ENCODE data around the gene TRNAU1AP.
"Not testable (repeated sequence)": the region's sequence is repeated elsewhere in the genome, so short reads cannot be mapped to it uniquely, and the experiment has no call there.

TRNAU1AP gene

DNA sequence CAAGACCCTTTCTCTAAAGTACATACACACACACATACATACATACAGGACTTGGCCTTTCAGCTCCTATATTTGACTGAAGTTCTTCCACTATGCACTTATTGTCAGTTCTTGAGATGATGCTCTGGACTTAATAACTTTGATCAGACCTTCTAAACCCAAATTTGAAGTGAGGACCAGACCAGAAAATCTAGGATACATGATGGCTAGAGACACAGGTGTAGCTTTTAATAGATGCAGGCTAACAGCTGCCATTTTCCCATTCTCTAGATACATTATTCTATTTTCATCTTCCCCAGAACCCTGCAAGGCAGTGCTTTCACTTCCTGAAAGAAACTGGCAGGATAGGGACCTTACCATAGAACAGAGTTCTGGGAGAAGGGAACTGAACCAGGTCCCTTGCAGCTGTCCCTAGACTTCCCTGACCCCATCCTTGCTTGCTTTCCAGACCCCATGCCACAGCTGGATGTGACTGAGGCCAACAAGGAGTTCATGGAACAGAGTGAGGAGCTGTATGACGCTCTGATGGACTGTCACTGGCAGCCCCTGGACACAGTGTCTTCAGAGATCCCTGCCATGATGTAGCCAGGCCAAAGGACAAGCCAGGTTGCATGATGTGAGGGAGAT lies 24.3 kb downstream of the TRNAU1AP start:
- TF ChIP-seq ZNF274 (IDR thresholded peaks at IDR 0.05; ENCODE audit: low read depth, low read length) = no peak
- H3K4me3 ChIP-seq (ENCODE audit: low read length) = no peak overlapping the region

DNA sequence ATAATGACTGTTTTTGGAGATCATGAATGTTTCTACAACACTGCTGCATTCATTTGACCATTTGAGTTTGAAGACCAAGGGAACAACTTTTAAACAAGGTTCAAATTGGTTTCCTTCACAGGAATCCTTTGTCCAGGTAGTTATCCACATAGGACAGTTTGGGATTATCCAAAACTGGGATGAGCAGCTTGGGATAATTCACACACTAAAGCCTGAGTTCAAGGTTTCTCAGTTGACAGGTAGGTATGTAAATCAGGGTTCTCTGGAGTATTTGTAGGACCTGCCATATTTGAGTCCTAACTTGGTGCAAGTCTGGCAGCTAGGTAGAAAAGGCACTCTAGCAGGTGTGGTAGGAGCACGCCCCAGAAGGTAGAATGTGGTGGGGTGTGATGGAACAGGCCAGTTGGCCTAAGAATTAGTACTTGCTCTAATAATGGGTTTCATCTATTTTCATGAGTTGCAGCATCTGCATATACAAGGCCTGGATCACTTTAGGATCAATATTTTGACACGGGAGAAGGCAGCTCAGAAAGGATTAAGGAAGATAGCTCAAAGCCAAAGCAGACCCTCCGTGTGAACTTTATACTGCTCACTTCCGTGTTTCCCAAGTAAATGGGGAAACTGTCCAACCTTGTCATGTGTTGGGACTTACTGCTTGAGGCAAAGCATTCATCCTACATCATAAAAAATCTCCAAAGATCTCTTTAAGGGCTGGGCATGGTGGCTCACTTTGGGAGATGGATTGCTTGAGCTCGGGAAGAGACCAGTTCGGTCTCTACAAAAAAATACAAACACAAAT lies 25.1 kb downstream of the TRNAU1AP start:
- H3K4me3 ChIP-seq (ENCODE audit: low read length) = no peak overlapping the region
- TF ChIP-seq ZNF274 (IDR thresholded peaks at IDR 0.05; ENCODE audit: low read depth, low read length) = no peak

DNA sequence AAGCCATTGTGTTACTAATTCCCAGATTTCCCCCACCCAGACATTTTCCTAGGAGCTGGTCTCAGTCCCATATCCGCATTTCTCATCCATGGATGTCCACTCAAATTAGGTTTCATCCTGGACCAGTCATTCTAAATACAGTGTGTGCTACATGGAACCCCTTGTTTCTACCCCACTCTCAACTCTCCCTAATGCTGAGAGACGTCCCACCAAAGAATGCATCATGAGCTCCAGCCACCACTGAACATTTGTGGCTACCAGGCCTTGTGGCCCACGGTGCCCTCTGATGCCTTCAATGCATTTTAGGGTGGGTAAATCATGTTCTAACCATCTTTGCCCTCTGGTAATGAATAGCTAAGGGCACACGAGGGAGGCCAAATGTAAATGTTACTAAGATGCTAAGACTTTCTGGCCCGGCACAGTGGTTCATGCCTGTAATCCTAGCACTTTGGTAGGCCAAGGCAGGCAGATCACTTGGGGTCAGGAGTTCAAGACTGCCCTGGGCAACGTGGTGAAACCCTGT lies 25.9 kb downstream of the TRNAU1AP start:
- no peak for TF ChIP-seq ZNF274 (IDR thresholded peaks at IDR 0.05; ENCODE audit: low read depth, low read length)
- H3K4me3 ChIP-seq (ENCODE audit: low read length) = peak overlapping the region; percentile 14; the same call in 1 of the 2 replicates

GRCh38 chr1:28579401-28579800 lies 26.5 kb downstream of the TRNAU1AP start:
- H3K4me3 ChIP-seq (ENCODE audit: low read length) = peak overlapping the region; percentile 92
- TF ChIP-seq ZNF274 (IDR thresholded peaks at IDR 0.05; ENCODE audit: low read depth, low read length) = no peak

- TF ChIP-seq ZNF274 (IDR thresholded peaks at IDR 0.05; ENCODE audit: low read depth, low read length) = no peak
Measured at GRCh38 chr1:28580722-28581530, 28.0 kb downstream of the TRNAU1AP start.

GRCh38 chr1:28581531-28582247 lies 28.8 kb downstream of the TRNAU1AP start:
- peak overlapping the region; percentile 92 for H3K4me3 ChIP-seq (ENCODE audit: low read length)
- TF ChIP-seq ZNF274 (IDR thresholded peaks at IDR 0.05; ENCODE audit: low read depth, low read length) = no peak

More at GRCh38 chr1:28580722-28581530, 28.0 kb downstream of the TRNAU1AP start:
- H3K4me3 ChIP-seq (ENCODE audit: low read length) = peak overlapping the region; percentile 92

DNA sequence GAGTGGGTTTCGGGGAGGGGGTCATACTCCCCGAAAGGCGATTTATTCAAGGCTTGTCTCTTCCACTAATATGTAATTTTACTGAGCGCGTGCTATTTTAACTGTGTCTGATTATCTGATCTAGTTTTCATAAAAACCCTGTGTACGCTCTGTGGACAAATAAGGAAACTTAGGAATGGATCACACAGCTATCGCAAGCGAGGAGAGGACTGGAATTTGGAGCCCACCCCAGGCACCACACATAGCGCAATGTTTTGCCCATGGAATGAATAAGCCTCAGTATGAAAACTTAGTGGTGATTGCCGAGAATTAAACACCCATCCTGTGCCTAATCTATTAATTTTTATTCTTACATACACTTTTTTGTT lies 29.3 kb downstream of the TRNAU1AP start:
- peak overlapping the region; percentile 59 for H3K4me3 ChIP-seq (ENCODE audit: low read length)
- no peak for TF ChIP-seq ZNF274 (IDR thresholded peaks at IDR 0.05; ENCODE audit: low read depth, low read length)

- peak overlapping the region; percentile 46; the same call in 1 of the 2 replicates for H3K4me3 ChIP-seq (ENCODE audit: low read length)
Measured at GRCh38 chr1:28586585-28587391, 33.9 kb downstream of the TRNAU1AP start.

GRCh38 chr1:28591708-28592320 lies 38.9 kb downstream of the TRNAU1AP start, which contains the start of gene RAB42:
RAB42 (plus strand) TSS chr1:28592265; CDS start chr1:28592512, 247 bp downstream.
- peak within 1 kb of the TSS; percentile 72; the same call in 1 of the 2 replicates for H3K4me3 ChIP-seq (ENCODE audit: low read length)
- no peak for TF ChIP-seq ZNF274 (IDR thresholded peaks at IDR 0.05; ENCODE audit: low read depth, low read length)

GRCh38 chr1:28592321-28593071 lies 39.6 kb downstream of the TRNAU1AP start:
- no peak for TF ChIP-seq ZNF274 (IDR thresholded peaks at IDR 0.05; ENCODE audit: low read depth, low read length)
- H3K4me3 ChIP-seq (ENCODE audit: low read length) = peak overlapping the region; percentile 72; the same call in 1 of the 2 replicates

GRCh38 chr1:28593988-28594356 lies 41.1 kb downstream of the TRNAU1AP start:
- H3K4me3 ChIP-seq (ENCODE audit: low read length) = not testable (repeated sequence)

DNA sequence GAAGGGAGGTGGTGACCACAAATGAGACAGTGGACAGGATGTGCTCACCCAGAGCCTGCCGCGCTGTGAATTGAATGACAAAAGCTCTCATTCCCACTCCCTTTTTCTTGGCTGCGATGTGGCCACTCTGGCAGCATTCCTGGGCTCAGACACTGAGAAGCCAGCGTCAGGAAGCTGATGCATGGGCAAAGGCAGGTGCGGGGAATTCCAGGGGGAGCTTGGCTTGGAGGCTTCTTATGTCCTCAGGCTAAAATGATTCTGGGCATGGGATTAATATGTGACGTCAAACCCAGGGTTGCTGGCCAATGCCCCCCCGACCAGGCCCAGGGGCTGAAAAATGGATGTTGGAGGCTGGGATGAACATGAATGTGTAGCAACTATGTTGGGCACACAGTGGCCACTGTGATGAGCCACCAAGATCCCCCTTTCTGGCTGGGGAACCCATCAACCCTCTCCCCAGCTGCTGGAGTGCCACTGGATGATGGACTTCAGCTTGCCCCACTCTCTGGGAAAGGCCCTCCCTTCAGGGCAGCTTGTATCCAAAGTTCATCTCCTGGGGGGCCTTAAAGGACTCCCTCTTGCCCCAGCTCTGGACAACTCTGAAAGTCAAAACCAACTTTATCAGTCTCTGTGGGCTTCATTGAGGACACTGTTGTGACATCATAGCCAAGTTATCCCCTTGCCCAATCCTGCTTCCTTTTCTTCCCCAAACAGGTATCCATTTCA lies 42.0 kb downstream of the TRNAU1AP start:
- not testable (repeated sequence) for H3K4me3 ChIP-seq (ENCODE audit: low read length)
